Activated effector memory CD4-positive, alpha-beta T cell treated with Interleukin-2 at 50 U/mL for 16 hours (primary cell): ENCODE results near the gene PAX3.

Experiments
- DNase-seq: peaks from one replicate; pipeline ENCODE4 v3.0.0-alpha.2; 2020

PAX3 gene

GRCh38 chr2:222298311-222299150 is at the start of gene PAX3:
PAX3 (minus strand) TSS chr2:222298998; CDS start chr2:222298615, 383 bp downstream.
- DNase-seq: no peak

DNA sequence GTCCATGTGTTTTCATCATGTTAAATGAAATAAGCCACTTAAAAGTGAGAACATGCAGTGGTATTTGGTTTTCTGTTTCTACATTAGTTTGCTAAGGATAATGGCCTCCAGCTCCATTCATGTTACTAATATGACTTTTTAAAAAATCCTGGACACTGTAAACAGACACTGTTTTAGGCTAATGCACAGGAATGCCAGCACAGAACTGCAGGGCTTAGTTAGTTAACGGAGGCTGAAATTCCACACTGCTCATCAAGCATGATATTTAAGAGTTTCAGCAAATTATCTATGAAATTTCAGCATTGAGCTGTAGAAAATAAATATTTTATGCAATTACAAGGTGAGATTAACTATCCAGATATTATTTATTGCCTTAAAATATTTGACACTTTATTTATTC is 42.5 kb upstream of the PAX3 start:
- no peak for DNase-seq

GRCh38 chr2:222338374-222338773 is 39.6 kb upstream of the PAX3 start:
- DNase-seq: no peak

GRCh38 chr2:222336931-222337330 is 38.1 kb upstream of the PAX3 start:
- no peak for DNase-seq

DNA sequence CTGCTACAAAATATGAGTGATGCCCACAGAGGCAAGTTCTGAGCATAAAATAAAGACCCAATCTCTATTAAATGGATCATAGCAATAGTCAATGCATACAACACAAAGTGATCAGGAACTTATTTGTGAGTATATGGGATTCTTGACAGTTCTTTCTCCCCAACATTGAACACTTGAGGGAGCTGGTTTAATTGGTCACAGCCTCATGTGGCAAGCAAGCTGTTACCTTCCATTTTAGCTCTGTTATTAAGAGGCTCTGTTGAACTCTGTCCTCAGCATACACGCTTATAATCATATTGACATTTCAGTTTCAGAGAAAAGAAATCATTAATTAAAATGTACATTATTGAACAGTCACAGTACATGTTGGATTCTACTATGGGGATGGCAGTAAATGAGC is 37.6 kb upstream of the PAX3 start:
- no peak for DNase-seq

- DNase-seq: no peak
Observed at GRCh38 chr2:222334914-222335313, 36.1 kb upstream of the PAX3 start.

DNA sequence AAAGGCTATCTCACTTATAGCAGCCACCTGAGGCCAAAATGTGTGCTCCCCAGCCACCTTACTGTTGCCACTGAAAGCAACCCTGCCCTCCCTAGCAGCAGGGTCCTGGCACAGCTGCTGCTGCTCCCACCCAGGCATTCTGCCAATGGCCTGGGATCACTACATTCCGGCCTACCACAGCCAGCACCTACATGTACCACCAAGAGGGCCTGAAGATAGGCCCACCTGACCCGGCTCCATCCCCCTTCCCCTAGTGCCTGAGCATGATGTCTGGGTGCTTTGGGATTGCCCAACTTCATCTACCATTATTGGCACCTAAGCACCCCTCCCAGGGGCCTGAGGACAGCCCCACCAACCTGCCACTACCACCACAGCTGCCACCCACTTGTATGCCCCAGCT is 34.6 kb upstream of the PAX3 start:
- no peak for DNase-seq

DNA sequence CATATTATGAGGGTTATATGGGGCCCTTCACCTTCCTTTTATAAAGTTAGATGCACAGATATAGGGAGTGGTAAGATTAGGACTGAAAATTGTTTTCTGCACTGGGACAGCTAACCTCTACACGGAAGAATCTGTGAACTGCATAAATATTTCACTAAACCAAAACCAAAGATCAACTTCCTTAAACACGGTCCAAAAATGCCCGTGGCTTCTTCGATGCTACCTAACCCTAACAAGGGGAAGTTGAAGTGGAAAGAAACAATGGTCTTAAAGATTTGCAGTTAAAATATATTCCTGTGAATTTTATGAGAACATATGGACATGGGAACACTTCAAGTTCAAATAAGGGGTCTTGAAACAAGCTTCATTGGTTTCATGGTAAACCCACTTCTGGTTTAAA is 33.3 kb upstream of the PAX3 start:
- no peak for DNase-seq

DNA sequence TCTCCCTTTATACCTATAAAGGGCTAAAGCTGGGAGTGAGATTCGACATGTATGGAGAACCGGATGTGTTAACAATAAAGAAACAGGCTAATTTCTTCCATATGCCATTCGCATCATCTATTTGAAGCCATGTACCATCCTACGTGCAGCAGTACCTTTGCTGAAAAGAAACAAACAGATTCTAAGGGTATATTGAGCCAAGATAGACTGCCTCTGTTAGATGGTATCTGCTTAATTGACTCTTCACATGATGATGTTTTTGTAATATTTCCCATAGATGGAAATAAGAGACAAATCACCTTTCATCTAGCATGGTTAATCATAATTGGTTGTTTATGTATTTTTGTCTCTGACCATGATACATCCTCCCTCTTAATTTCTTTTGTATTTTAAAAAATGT is 32.1 kb upstream of the PAX3 start:
- no peak for DNase-seq

- DNase-seq: no peak
Observed at GRCh38 chr2:222322236-222322635, 23.4 kb upstream of the PAX3 start.

GRCh38 chr2:222320436-222321395 is 21.9 kb upstream of the PAX3 start:
- no peak for DNase-seq

GRCh38 chr2:222319586-222320435 is 21.0 kb upstream of the PAX3 start:
- no peak for DNase-seq

DNA sequence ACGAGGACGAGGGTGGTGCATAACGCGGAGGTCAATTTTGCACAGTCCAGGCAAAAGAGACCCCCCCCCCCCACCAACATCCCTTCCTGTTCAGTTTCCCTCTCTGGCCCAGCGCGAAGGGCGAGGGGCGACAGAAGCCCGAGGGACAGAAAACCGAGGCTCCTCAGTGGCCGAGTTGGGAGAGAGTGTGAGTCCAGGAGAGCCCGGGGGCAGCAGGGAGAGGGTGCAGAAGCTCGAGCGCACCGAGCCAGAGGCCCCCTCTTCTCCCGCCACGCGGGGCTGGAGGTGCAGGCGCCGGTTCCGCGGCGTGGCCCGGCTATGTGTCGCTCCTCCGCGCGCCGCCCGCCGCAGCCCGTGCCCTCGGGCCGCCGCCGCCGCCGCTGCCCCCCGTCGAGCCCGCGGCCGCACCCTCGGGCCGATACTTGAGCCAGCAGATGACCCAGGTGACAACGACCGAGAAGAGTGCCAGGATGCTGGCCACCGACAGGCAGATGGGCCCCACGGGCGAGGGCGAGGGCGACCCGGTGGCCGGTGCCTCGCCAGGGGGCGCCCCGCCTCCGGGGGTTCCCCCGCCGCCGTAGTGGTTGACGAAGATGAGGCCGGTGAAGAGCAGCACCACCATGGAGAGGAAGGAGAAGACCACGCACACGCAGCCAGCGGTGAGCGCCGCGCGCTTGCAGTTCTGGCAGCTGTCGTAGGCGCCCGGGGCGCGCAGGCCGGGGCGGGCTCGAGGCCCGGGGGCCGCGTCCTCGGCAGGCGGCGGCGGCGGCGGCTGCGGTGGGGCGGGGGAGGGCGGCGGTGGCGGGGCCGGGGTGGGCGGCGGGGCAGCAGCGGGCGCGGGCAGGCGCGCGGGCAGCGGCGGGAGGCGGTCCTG is 20.2 kb upstream of the PAX3 start:
- no peak for DNase-seq

DNA sequence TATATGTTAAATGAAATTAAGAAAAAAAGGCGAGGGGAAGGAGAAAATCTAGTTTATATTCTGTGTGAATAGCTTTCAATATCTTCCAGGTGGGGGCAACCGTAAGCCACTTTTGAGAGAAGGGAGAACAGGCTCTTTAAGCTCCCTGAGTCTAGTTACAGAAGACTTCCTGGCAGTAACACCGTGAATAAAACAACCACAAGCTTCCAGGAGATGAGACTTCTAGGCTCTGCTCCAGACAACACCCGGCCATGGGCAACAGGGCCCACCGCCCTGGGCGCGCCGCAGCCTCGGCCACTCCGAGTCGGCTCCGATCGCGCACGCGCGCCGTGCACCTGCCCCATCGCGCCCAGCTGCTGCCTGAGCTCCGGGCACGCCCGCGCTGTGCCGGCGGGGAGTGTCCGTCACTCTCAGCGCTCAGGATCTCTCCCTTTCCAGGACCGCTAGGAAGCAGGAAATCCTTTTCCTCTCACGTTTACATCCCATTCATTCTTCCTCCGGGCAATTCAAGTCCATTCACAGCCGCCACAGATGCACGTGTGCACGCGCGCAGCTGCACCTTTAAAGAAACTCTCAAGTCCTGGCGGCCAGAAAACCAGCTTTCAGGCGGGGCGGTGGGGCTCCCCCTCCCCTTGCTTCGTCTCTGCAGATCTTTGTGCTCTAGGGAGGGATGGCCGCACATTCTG is 19.4 kb upstream of the PAX3 start:
- DNase-seq: no peak

GRCh38 chr2:222315443-222316121 is 16.8 kb upstream of the PAX3 start:
- DNase-seq: no peak

DNA sequence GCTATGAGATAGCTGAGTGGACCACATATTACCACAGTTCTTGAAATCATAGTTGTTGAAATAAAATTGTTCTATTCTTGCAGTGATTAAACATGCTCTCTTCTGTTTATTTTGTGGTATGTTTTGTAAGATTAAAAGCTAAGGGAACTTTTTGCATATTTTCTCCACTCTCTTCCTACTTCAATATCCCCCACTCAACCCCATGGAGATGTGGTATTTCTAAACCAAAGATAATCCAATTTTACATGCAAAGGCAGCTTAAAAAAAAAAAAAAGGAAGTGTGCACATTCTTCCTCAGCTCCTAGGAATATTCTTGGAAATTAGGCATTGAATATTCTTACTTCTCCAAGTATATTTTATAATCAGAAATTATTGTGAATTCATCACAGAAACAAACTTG is 15.0 kb upstream of the PAX3 start:
- no peak for DNase-seq

- DNase-seq: no peak
Observed at GRCh38 chr2:222311978-222312738, 13.4 kb upstream of the PAX3 start.

DNA sequence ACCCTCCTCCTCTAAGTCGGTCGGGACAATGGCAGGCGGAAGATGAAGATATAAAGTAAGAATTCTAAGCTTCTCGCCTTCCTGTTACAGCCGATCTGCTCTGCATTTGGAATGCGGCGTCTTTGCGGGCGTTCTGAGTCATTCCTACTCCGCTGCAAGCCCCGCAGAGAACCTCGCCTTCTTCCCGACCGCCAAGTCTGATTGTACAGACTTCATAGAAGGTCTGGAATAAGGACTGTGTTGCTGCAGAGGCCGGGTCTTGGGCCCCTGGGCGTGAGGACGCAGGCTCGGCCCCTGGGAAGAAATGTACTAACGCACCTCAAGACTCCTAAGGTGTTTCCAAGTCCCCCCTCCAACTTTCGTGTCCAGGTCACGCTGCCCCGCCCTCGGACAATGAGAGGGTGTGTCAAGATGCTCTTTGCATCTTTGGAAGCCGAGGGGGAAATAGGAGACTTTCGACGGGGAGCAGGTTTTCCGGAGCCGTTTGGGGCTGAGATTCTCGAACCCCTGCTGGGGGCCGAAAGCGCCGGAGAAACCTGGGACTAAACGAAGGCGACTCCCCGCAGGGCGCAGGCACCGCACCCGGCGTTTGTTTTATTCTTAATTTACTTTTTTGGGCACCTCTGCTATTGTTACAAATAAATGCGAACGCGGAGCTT is 12.7 kb upstream of the PAX3 start:
- no peak for DNase-seq

- no peak for DNase-seq
Observed at GRCh38 chr2:222310747-222311318, 12.0 kb upstream of the PAX3 start.
